ENCODE data around the gene RPP14.

RPP14 gene

GRCh38 chr3:58357402-58357801 is 51.4 kb downstream of the RPP14 start:
- CTCF ChIA-PET: no interaction called here
- no peaks in the 10 kb centered on the region for H3K4me1 ChIP-seq (ENCODE audit: control insufficient read depth, insufficient read depth, low read length)

GRCh38 chr3:58358092-58358491 is 52.0 kb downstream of the RPP14 start:
- TF ChIP-seq EGR2 (tag by site-specific recombination; IDR thresholded peaks at IDR 0.05; ENCODE audit: low read depth) (peak; percentile 16; the same call in 1 of the 2 replicates), ZNF426 (tag by site-specific recombination; IDR thresholded peaks at IDR 0.05) (no peak)
- H3K36me3 ChIP-seq (ENCODE audit: control insufficient read depth in 2 of 2, insufficient read depth in 1 of 2, low read length in 2 of 2): no peaks in the 10 kb centered on the region
- CTCF ChIA-PET: no interaction called here
- H3K27ac ChIP-seq (ENCODE audit: extremely low read depth, low read depth, low read length): no peak overlapping the region
- no peaks in the 10 kb centered on the region for H3K9me3 ChIP-seq (ENCODE audit: control insufficient read depth, insufficient read depth, low read depth, low read length)
- no peak overlapping the region for H3K4me3 ChIP-seq (ENCODE audit: low read depth, low read length)
- POLR2A ChIA-PET: no interaction called here
- no peaks in the 10 kb centered on the region for H3K4me1 ChIP-seq (ENCODE audit: control insufficient read depth, insufficient read depth, low read length)

More at GRCh38 chr3:58357402-58357801, 51.4 kb downstream of the RPP14 start:
- Histone ChIP-seq H3K9me3 (ENCODE audit: control insufficient read depth, insufficient read depth, low read depth, low read length) (no peaks in the 10 kb centered on the region), H3K4me3 (ENCODE audit: low read depth, low read length) (no peak overlapping the region), H3K27ac (ENCODE audit: extremely low read depth, low read depth, low read length) (no peak overlapping the region), H3K36me3 (ENCODE audit: control insufficient read depth in 2 of 2, insufficient read depth in 1 of 2, low read length in 2 of 2) (no peaks in the 10 kb centered on the region)
- TF ChIP-seq ZNF558 (tag by site-specific recombination; IDR thresholded peaks at IDR 0.05) (no peak), OSR2 (tag by site-specific recombination; IDR thresholded peaks at IDR 0.05) (no peak)
- POLR2A ChIA-PET: no interaction called here

GRCh38 chr3:58358808-58359207 is 52.8 kb downstream of the RPP14 start:
- H3K36me3 ChIP-seq (ENCODE audit: control insufficient read depth in 2 of 2, insufficient read depth in 1 of 2, low read length in 2 of 2): no peaks in the 10 kb centered on the region
- POLR2A ChIA-PET: no interaction called here

More at GRCh38 chr3:58358808-58359207, 52.8 kb downstream of the RPP14 start:
- CTCF ChIA-PET: interaction anchor here (0.6 kb wide), 1 partner anchor 156 kb away, joined by 3 read pairs; no protein-coding TSS in a partner anchor
- no peak for TF ChIP-seq GLI2 (tag by site-specific recombination; IDR thresholded peaks at IDR 0.05; ENCODE audit: borderline replicate concordance, low read depth)
- no peak for TF ChIP-seq ZNF354C (tag by site-specific recombination; IDR thresholded peaks at IDR 0.05; ENCODE audit: borderline replicate concordance, low read depth)
- TF ChIP-seq PRDM2 (tag by site-specific recombination; IDR thresholded peaks at IDR 0.05; ENCODE audit: borderline replicate concordance): no peak
- TF ChIP-seq ZNF530 (tag by site-specific recombination; IDR thresholded peaks at IDR 0.05; ENCODE audit: low read depth): no peak
- no peak for TF ChIP-seq YY2 (tag by site-specific recombination; IDR thresholded peaks at IDR 0.05)
- TF ChIP-seq INSM2 (tag by site-specific recombination; IDR thresholded peaks at IDR 0.05): no peak
- TF ChIP-seq ZNF311 (tag by site-specific recombination; IDR thresholded peaks at IDR 0.05; ENCODE audit: borderline replicate concordance): no peak
- TF ChIP-seq ZBTB6 (tag by site-specific recombination; IDR thresholded peaks at IDR 0.05): no peak
- TF ChIP-seq ZNF169 (tag by site-specific recombination; IDR thresholded peaks at IDR 0.05): no peak
- TF ChIP-seq ZNF621 (tag by site-specific recombination; IDR thresholded peaks at IDR 0.05): no peak
- no peak for TF ChIP-seq ZNF510 (tag by site-specific recombination; IDR thresholded peaks at IDR 0.05; ENCODE audit: insufficient replicate concordance)
- TF ChIP-seq ZNF133 (tag by site-specific recombination; IDR thresholded peaks at IDR 0.05): no peak
- no peak for TF ChIP-seq ZNF704 (tag by site-specific recombination; IDR thresholded peaks at IDR 0.05)
- no peak for TF ChIP-seq ZNF280D (tag by site-specific recombination; IDR thresholded peaks at IDR 0.05)
- no peak for TF ChIP-seq ZNF37A (tag by site-specific recombination; IDR thresholded peaks at IDR 0.05)
- H3K4me3 ChIP-seq (ENCODE audit: low read depth, low read length): no peak overlapping the region
- no peak overlapping the region for H3K27ac ChIP-seq (ENCODE audit: extremely low read depth, low read depth, low read length)
- H3K9me3 ChIP-seq (ENCODE audit: control insufficient read depth, insufficient read depth, low read depth, low read length): no peaks in the 10 kb centered on the region
- H3K4me1 ChIP-seq (ENCODE audit: control insufficient read depth, insufficient read depth, low read length): no peaks in the 10 kb centered on the region

All from HEK293 (cell line).